Measurements from ENCODE around the gene NTSR2.

DNA sequence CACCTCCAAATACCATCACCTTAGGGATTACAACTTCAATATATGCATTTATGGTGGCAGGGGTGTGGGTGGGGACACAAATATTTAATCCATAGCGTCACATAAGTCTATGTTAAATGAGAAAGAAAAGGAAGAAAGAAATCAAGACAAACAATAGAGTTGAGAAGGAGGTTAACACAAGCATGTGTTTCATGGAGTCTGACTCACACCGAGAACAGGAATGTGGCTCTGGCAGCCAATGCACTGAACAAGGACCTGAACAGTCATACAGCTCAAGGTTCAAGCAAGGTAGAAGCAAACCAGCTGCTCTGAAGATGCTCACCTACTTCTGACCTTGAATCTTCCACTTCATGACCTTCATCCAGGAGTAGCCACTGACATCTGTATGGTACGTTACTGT is 40.2 kb upstream of the NTSR2 start:
- TF ChIP-seq, protein P1, sequence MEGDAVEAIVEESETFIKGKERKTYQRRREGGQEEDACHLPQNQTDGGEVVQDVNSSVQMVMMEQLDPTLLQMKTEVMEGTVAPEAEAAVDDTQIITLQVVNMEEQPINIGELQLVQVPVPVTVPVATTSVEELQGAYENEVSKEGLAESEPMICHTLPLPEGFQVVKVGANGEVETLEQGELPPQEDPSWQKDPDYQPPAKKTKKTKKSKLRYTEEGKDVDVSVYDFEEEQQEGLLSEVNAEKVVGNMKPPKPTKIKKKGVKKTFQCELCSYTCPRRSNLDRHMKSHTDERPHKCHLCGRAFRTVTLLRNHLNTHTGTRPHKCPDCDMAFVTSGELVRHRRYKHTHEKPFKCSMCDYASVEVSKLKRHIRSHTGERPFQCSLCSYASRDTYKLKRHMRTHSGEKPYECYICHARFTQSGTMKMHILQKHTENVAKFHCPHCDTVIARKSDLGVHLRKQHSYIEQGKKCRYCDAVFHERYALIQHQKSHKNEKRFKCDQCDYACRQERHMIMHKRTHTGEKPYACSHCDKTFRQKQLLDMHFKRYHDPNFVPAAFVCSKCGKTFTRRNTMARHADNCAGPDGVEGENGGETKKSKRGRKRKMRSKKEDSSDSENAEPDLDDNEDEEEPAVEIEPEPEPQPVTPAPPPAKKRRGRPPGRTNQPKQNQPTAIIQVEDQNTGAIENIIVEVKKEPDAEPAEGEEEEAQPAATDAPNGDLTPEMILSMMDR (IDR thresholded peaks at IDR 0.05), result no peak
- no peak for TF ChIP-seq ZFX (IDR thresholded peaks at IDR 0.05; ENCODE audit: borderline replicate concordance)

Data from 22Rv1 (cell line).